COR-L47 (cell line): Measurements from ENCODE around the gene BIRC7.
A peak's percentile ranks its signal among the peaks of the same experiment; 100 is the strongest.

Source experiments
- DNase-seq: peaks from one replicate; lab custom pipeline; 2025; lab: John Stamatoyannopoulos, UW

BIRC7 gene

GRCh38 chr20:63225082-63225454 is 10.6 kb upstream of the BIRC7 start:
- no peak for DNase-seq

- DNase-seq: no peak
Observed at GRCh38 chr20:63226042-63226943, 9.4 kb upstream of the BIRC7 start.

GRCh38 chr20:63227260-63227659 is 8.4 kb upstream of the BIRC7 start:
- no peak for DNase-seq

GRCh38 chr20:63228806-63229205 is 6.9 kb upstream of the BIRC7 start:
- DNase-seq: no peak

- DNase-seq: no peak
Observed at GRCh38 chr20:63230800-63231268, 4.9 kb upstream of the BIRC7 start.

GRCh38 chr20:63232235-63233060 is 3.3 kb upstream of the BIRC7 start:
- DNase-seq: no peak

GRCh38 chr20:63233061-63233344 is 2.7 kb upstream of the BIRC7 start:
- DNase-seq: no peak

- no peak for DNase-seq
Observed at GRCh38 chr20:63233924-63234323, 1.8 kb upstream of the BIRC7 start.

GRCh38 chr20:63234693-63235398 is 859 bp upstream of the BIRC7 start:
- peak; percentile 39 for DNase-seq

- DNase-seq: no peak
Observed at GRCh38 chr20:63236116-63236837, 572 bp downstream of the BIRC7 start.

GRCh38 chr20:63238031-63238430 is 2.3 kb downstream of the BIRC7 start:
- no peak for DNase-seq

GRCh38 chr20:63238514-63239125 is 2.9 kb downstream of the BIRC7 start:
- no peak for DNase-seq

GRCh38 chr20:63239431-63239830 is 3.7 kb downstream of the BIRC7 start:
- no peak for DNase-seq

GRCh38 chr20:63240004-63240403 is 4.3 kb downstream of the BIRC7 start:
- DNase-seq: no peak

- DNase-seq: no peak
Observed at GRCh38 chr20:63241272-63241671, 5.6 kb downstream of the BIRC7 start.

- DNase-seq: no peak
Observed at GRCh38 chr20:63242736-63243135, 7.0 kb downstream of the BIRC7 start.

- no peak for DNase-seq
Observed at GRCh38 chr20:63243604-63244247, 8.0 kb downstream of the BIRC7 start.

GRCh38 chr20:63244468-63244867 is 8.8 kb downstream of the BIRC7 start:
- no peak for DNase-seq

GRCh38 chr20:63246490-63247288 is 11.0 kb downstream of the BIRC7 start:
- DNase-seq: no peak

GRCh38 chr20:63247671-63248228 is 12.0 kb downstream of the BIRC7 start:
- DNase-seq: no peak
